ENCODE results near the gene COL3A1.

- TF ChIP-seq, protein P1, sequence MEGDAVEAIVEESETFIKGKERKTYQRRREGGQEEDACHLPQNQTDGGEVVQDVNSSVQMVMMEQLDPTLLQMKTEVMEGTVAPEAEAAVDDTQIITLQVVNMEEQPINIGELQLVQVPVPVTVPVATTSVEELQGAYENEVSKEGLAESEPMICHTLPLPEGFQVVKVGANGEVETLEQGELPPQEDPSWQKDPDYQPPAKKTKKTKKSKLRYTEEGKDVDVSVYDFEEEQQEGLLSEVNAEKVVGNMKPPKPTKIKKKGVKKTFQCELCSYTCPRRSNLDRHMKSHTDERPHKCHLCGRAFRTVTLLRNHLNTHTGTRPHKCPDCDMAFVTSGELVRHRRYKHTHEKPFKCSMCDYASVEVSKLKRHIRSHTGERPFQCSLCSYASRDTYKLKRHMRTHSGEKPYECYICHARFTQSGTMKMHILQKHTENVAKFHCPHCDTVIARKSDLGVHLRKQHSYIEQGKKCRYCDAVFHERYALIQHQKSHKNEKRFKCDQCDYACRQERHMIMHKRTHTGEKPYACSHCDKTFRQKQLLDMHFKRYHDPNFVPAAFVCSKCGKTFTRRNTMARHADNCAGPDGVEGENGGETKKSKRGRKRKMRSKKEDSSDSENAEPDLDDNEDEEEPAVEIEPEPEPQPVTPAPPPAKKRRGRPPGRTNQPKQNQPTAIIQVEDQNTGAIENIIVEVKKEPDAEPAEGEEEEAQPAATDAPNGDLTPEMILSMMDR (IDR thresholded peaks at IDR 0.05), result no peak
- no peak for TF ChIP-seq POLR2A (IDR thresholded peaks at IDR 0.05)
Observed at GRCh38 chr2:189010536-189010935, 36.4 kb downstream of the COL3A1 start.
